Measurements from ENCODE around the gene NOP53.

GRCh38 chr19:47756627-47756929 is 11.2 kb downstream of the NOP53 start:
- no peak for TF ChIP-seq CTCF (IDR thresholded peaks at IDR 0.05)
- no peak for TF ChIP-seq POLR2A (IDR thresholded peaks at IDR 0.05; ENCODE audit: low read depth)
- TF ChIP-seq EP300 (IDR thresholded peaks at IDR 0.05) = no peak
- TF ChIP-seq POLR2AphosphoS5 (IDR thresholded peaks at IDR 0.05) = no peak
